Stomach (tissue), 9 donors: ENCODE results near the gene CELSR3. TPM values are rescaled to one million over a fixed set of nuclear protein-coding genes. Genes with fewer than 3 reads are reported as not detected.

Source experiments
- DNase-seq, 2 donors: peaks; one replicate each; pipeline versions ENCODE4 v3.0.0 to v3.0.0-alpha.2; 2013 to 2019
- H3K27ac ChIP-seq, 5 donors: fragments of 200-600 bp in 4 of 5; sonication (generic) in 4 of 5; one replicate each; pipeline ENCODE4 v1.5.1; 2013 to 2019; ENCODE audit warnings: mild to moderate bottlenecking in 1 of 5, moderate library complexity in 1 of 5
- H3K27me3 ChIP-seq, 3 donors: fragments of 200-600 bp; sonication (generic); one replicate each; pipeline ENCODE4 v1.5.1; 2017 to 2019; ENCODE audit warnings: mixed run types in 1 of 3
- H3K36me3 ChIP-seq, 4 donors: fragments of 200-600 bp; sonication (generic); 1 replicate in 3 of 4; 2 replicates in 1 of 4; pipeline ENCODE4 v1.5.1; 2016 to 2019
- H3K4me1 ChIP-seq, 4 donors: fragments of 200-600 bp; sonication (generic); one replicate each; pipeline ENCODE4 v1.5.1; 2016 to 2019
- H3K4me3 ChIP-seq, 4 donors: fragments of 200-600 bp; sonication (generic) in 3 of 4; one replicate each; pipeline ENCODE4 v1.5.1; 2016 to 2019; ENCODE audit warnings: mild to moderate bottlenecking in 1 of 4
- H3K9me3 ChIP-seq, 4 donors: fragments of 200-600 bp; sonication (generic); one replicate each; pipeline ENCODE4 v1.5.1; 2016 to 2019
- CTCF ChIP-seq, 7 experiments: fragments of 450-650 bp in 4 of 7; fragments of 200-600 bp in 3 of 7; sonication (generic) in 3 of 7; IDR thresholded peaks; one replicate each; pipeline ENCODE4 v1.5.1; 2016 to 2019; ENCODE audit warnings: antibody characterized with exemption in 7 of 7, control low read depth in 2 of 7, mild to moderate bottlenecking in 1 of 7
- EP300 ChIP-seq: sonication (generic); formaldehyde crosslinking; IDR thresholded peaks from one replicate; pipeline ENCODE4 v1.6.1; 2017; ENCODE audit warnings: antibody characterized with exemption
- POLR2A ChIP-seq, 4 donors: fragments of 450-650 bp; IDR thresholded peaks; one replicate each; pipeline ENCODE4 v1.6.1; 2016; ENCODE audit warnings: antibody characterized with exemption in 4 of 4, control low read depth in 2 of 4, mild to moderate bottlenecking in 1 of 4, moderate library complexity in 1 of 4
- POLR2AphosphoS5 ChIP-seq, 3 donors: sonication (generic); formaldehyde crosslinking; IDR thresholded peaks; one replicate each; pipeline ENCODE4 v1.6.1; 2016; ENCODE audit warnings: antibody characterized with exemption in 3 of 3
- WGBS, 5 donors: extraction: QIAGEN DNeasy Blood & Tissue Kit in 3 of 5; methylation state at CpG; one replicate each; pipeline versions ENCODE4 v1.1.5 to v1.1.7; 2013 to 2018; 5-methylcytosine and 5-hydroxymethylcytosine counted together
- intact Hi-C: fragments of 100-400 bp; cut with DNase I; formaldehyde crosslinking; loops from one replicate; pipeline ENCODE4 v1.15.1; 2023; ENCODE audit warnings: low total_unique reads
- polyA plus RNA-seq, 3 donors: library from polyadenylated mRNA; stranded (reverse); fragments of 200-250 nt; gene quantifications; one replicate each; pipeline ENCODE4 v1.2.3, GENCODE V29; 2013
- total RNA-seq, 5 donors: library from RNA; depleted of rRNA; stranded (reverse); fragments of >200 nt; gene quantifications; one replicate each; pipeline versions ENCODE4 v1.1.0 to v1.2.3, GENCODE V29; 2014 to 2016
- donor health status: healthy with polysubstance abuse.
- donor health status: Bipolar disorder and iron deficiency.
- donor health status: healthy.

Gene CELSR3
- total and polyA plus RNA-seq, 8 donors = 0.15 to 2.3 (median 1.5) TPM; not detected in 1

GRCh38 chr3:48629894-48630293 lies 32.8 kb downstream of the CELSR3 start:
- Histone ChIP-seq H3K9me3 (no peaks in the 10 kb centered on the region), H3K27ac (no peak overlapping the region), H3K4me1 (peaks cover 10 to 22% (median 13%) of the 10 kb centered on the region in 4 donors), H3K27me3 (no peaks in the 10 kb centered on the region), H3K4me3 (no peak overlapping the region), H3K36me3 (peaks cover 30 to 85% (median 85%) of the 10 kb centered on the region in 4 donors)
- no peak for DNase-seq
- no peak for TF ChIP-seq EP300
- no peak for TF ChIP-seq CTCF (IDR thresholded peaks at IDR 0.05)
- no peak for TF ChIP-seq POLR2A (IDR thresholded peaks at IDR 0.05)
- no peak for TF ChIP-seq POLR2AphosphoS5 (IDR thresholded peaks at IDR 0.05)
- WGBS, 5 donors = 94 to 97% (median 95%) methylated on average over 9 to 12 of the region's 12 CpGs
- intact Hi-C loops = no loop called here

- Histone ChIP-seq H3K36me3 (peaks cover 30 to 90% (median 87%) of the 10 kb centered on the region in 4 donors), H3K9me3 (no peaks in the 10 kb centered on the region), H3K4me1 (peaks cover under 1 to 13% (median 8%) of the 10 kb centered on the region in 4 donors), H3K27ac (no peak overlapping the region), H3K4me3 (no peak overlapping the region), H3K27me3 (no peaks in the 10 kb centered on the region)
- no peak for DNase-seq
- intact Hi-C loops = no loop called here
- 78 to 87% (median 85%) methylated on average over 13 of the region's 13 CpGs for WGBS, 5 donors
- TF ChIP-seq POLR2A (IDR thresholded peaks at IDR 0.05) (no peak), CTCF (IDR thresholded peaks at IDR 0.05) (no peak), POLR2AphosphoS5 (IDR thresholded peaks at IDR 0.05) (no peak)
These were observed 34.2 kb downstream of the CELSR3 start for GRCh38 chr3:48628277-48629017.

- H3K27ac ChIP-seq = peak overlapping the region; percentile 71 to 85 (median 77)
- 83 to 100% (median 91%) methylated on average over 5 to 6 of the region's 6 CpGs for WGBS, 5 donors
- H3K9me3 ChIP-seq = no peaks in the 10 kb centered on the region
- intact Hi-C loops = no loop called here
- peaks cover 5 to 14% (median 9%) of the 10 kb centered on the region in 4 donors for H3K4me1 ChIP-seq
- no peaks in the 10 kb centered on the region for H3K27me3 ChIP-seq
- DNase-seq = no peak
- no peak for TF ChIP-seq POLR2AphosphoS5 (IDR thresholded peaks at IDR 0.05)
- no peak for TF ChIP-seq POLR2A (IDR thresholded peaks at IDR 0.05)
- TF ChIP-seq EP300 = no peak
- TF ChIP-seq CTCF (IDR thresholded peaks at IDR 0.05) = no peak
- H3K36me3 ChIP-seq = peaks cover 24 to 67% (median 60%) of the 10 kb centered on the region in 4 donors
- no peak overlapping the region for H3K4me3 ChIP-seq
These were observed 37.1 kb downstream of the CELSR3 start for GRCh38 chr3:48625600-48625999.

GRCh38 chr3:48624767-48625166 lies 37.9 kb downstream of the CELSR3 start:
- 87 to 92% (median 88%) methylated on average over 9 to 10 of the region's 10 CpGs for WGBS, 5 donors
- H3K27ac ChIP-seq = peak overlapping the region; percentile 71 to 85 (median 77)
- H3K27me3 ChIP-seq = no peaks in the 10 kb centered on the region
- peaks cover 16 to 60% (median 52%) of the 10 kb centered on the region in 4 donors for H3K36me3 ChIP-seq
- H3K4me1 ChIP-seq = peaks cover 5 to 20% (median 12%) of the 10 kb centered on the region in 4 donors
- no peak overlapping the region for H3K4me3 ChIP-seq
- H3K9me3 ChIP-seq = no peaks in the 10 kb centered on the region
- intact Hi-C loops = no loop called here
- TF ChIP-seq EP300 (no peak), POLR2AphosphoS5 (IDR thresholded peaks at IDR 0.05) (no peak), POLR2A (IDR thresholded peaks at IDR 0.05) (no peak), CTCF (IDR thresholded peaks at IDR 0.05) (no peak)
- DNase-seq = no peak
